ENCODE results near the gene CPVL.

GRCh38 chr7:29132980-29133379 lies 13.4 kb downstream of the CPVL start:
- TF ChIP-seq CTCF (conservative IDR thresholded peaks at IDR 0.05; ENCODE audit: low read length) (no peak), EZH2phosphoT487 (IDR thresholded peaks at IDR 0.05; ENCODE audit: borderline replicate concordance, low read depth, low read length) (no peak)
